Fibroblast of mammary gland (primary cell): Measurements from ENCODE around the gene TMEM225B.

Experiments
- DNase-seq: peaks from one replicate; pipeline ENCODE4 v3.0.0-alpha.2; 2010; ENCODE audit warnings: low read depth
- H3K4me3 ChIP-seq: 2 replicates; pipeline ENCODE4 v1.5.1; 2011; ENCODE audit warnings: low read depth, mild to moderate bottlenecking, low read length, moderate library complexity; ENCODE audit not compliant: control insufficient read depth
- TF ChIP-seq, protein P1 (sequence below): conservative IDR thresholded peaks from 2 replicates; pipeline ENCODE4 v1.5.1; 2011; ENCODE audit warnings: low read depth, low read length, inconsistent platforms; ENCODE audit not compliant: control insufficient read depth, insufficient read depth

Gene TMEM225B

DNA sequence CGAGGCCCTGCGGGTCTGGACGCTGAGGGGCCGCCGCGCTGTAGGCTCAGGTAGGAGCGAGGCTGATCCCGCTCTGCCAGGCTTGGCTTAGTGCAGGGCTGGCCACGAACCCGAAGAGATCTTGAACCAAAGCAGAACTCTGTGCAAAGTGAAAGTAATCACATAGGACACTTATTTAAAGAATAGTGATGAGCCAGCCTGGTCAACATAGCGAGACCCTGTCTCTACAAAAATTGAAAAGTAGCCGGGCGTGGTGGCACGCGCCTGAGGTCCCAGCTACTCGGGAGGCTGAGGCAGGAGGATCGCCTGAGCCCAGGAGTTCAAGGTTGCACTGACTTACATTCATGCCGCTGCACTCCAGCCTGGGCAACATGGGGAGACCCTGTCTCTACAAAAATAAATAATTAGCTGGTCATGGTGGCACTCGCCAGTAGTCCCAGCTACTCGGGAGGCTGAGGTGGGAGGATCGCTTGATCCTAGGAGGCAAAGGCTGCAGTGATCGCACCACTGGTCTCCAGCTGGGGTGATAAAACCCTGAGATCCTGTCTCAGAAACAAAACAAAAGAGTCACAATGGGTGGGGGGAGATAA, 19.2 kb downstream of the TMEM225B start:
- TF ChIP-seq, protein P1, sequence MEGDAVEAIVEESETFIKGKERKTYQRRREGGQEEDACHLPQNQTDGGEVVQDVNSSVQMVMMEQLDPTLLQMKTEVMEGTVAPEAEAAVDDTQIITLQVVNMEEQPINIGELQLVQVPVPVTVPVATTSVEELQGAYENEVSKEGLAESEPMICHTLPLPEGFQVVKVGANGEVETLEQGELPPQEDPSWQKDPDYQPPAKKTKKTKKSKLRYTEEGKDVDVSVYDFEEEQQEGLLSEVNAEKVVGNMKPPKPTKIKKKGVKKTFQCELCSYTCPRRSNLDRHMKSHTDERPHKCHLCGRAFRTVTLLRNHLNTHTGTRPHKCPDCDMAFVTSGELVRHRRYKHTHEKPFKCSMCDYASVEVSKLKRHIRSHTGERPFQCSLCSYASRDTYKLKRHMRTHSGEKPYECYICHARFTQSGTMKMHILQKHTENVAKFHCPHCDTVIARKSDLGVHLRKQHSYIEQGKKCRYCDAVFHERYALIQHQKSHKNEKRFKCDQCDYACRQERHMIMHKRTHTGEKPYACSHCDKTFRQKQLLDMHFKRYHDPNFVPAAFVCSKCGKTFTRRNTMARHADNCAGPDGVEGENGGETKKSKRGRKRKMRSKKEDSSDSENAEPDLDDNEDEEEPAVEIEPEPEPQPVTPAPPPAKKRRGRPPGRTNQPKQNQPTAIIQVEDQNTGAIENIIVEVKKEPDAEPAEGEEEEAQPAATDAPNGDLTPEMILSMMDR, result no peak

DNA sequence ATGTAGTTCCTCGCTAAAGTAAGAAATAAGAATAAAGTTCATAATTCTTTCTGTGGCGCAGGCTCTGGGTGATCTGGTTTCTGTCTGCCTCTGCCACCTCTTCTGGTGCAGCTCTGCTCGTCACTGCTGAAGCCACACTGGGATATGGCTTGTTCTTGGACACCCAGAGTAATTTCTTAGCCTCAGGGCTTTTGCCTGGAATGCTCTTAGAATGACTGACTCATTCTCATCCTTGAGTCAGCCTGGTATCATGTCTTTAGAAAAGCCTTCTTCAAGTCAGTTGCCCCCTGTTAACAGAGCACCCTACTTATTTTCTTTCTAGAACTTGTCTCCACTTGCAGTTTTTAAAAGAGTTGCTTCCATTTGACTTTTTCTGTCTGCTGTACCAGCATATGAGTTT, 20.7 kb downstream of the TMEM225B start:
- no peak overlapping the region for H3K4me3 ChIP-seq
- TF ChIP-seq, protein P1, result no peak
- peak; percentile 36 for DNase-seq

More for the DNA sequence above, 19.2 kb downstream of the TMEM225B start:
- DNase-seq, result no peak
- H3K4me3 ChIP-seq, result peak overlapping the region; percentile 91

DNA sequence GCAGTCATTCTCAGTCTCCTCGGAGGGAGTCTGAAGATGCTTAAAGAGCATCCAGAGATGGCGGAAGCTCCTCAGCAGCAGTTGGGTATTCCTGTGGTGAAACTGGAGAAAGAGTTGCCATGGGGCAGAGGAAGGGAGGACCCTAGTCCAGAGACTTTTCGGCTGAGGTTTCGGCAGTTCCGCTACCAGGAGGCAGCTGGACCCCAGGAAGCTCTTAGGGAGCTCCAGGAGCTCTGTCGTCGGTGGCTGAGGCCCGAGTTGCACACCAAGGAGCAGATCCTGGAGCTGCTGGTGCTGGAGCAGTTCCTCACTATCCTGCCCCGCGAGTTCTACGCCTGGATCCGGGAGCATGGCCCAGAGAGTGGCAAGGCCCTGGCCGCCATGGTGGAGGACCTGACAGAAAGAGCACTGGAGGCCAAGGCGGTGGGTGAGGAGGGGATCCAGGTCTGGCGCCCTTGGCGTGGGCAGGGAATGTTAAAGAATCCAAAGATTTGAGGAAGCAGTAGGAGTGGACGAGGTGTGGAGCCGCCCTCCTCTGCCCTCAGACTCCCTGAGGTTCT, 21.6 kb downstream of the TMEM225B start:
- TF ChIP-seq, protein P1, result no peak
- no peak overlapping the region for H3K4me3 ChIP-seq
- no peak for DNase-seq

DNA sequence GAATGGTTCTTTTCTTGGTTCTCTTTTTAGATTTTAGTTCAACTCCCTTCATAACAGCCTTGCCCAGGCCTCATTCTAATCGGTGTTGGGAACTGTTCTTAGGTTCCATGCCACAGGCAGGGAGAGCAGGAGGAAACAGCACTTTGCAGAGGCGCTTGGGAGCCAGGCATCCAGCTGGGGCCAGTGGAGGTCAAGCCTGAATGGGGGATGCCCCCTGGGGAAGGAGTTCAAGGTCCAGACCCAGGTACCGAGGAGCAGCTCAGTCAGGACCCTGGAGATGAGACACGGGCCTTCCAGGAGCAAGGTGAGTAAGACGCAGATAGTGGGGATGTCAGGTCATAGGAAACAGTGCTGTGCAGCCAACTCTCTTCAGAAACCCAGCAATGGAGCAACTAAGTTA, 23.2 kb downstream of the TMEM225B start:
- DNase-seq, result no peak
- TF ChIP-seq, protein P1, result no peak
- no peak overlapping the region for H3K4me3 ChIP-seq

DNA sequence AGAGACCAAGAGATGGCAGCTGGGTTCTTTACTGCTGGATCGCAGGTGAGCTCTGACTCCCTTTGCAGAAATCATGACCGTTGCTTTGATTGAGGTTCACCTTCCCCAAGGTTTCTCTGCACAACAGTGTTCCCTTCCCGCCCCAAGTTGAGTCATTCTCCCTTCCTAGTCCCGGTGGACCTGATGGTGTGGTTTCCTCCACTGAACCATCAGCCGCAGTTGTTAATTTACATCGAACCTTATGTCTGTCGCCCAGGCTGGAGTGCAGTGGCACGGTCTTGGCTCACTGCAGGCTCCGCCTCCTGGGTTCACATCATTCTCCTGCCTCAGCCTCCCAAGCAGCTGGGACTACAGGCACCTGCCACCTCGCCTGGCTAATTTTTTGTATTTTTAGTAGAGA, 24.5 kb downstream of the TMEM225B start:
- DNase-seq, result no peak
- TF ChIP-seq, protein P1, result no peak
- no peak overlapping the region for H3K4me3 ChIP-seq

DNA sequence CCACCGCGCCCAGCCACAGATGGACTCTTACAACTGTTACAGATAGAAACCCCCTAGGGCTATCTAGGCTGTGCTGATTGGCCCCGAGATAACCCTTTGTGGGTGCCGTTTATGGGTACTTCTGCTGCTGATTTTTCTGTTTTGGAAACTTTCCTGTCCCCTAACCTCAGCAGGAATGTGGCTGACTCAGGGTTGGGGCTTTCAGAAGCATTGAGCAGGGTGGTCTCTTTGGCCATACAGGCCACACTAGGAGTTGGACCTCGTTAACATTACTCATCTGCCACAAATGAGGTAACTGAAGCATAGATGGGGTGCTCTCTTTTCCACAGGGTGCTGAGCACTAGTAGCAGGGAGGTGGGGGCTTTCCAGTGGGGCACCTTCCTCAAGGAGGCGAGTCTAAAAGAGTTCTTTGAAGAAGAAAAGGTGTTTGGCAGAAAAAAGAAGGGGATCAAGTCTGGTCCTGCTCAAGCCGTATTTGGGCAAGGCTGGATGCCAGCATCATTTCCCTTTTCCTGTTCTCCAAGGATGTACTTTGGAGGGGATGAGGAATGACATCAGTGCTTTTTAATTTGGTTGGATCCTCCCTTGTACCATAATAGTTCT, 25.1 kb downstream of the TMEM225B start:
- TF ChIP-seq, protein P1, result no peak
- no peak overlapping the region for H3K4me3 ChIP-seq
- no peak for DNase-seq
